GM12801 (cell line): ENCODE data around the gene PODXL2.

Source experiments
- CTCF ChIP-seq: IDR thresholded peaks from one replicate; pipeline ENCODE4 v1.5.1; 2011; ENCODE audit warnings: control low read depth; ENCODE audit not compliant: insufficient read length; ENCODE audit errors: extremely low read depth

Gene PODXL2

GRCh38 chr3:127597020-127597771 lies 31.8 kb upstream of the PODXL2 start:
- no peak for TF ChIP-seq CTCF

- TF ChIP-seq CTCF, result no peak
Observed at GRCh38 chr3:127598841-127599570, 30.0 kb upstream of the PODXL2 start.

- no peak for TF ChIP-seq CTCF
Observed at GRCh38 chr3:127600749-127601456, 28.1 kb upstream of the PODXL2 start.

GRCh38 chr3:127604035-127604434 lies 24.9 kb upstream of the PODXL2 start:
- TF ChIP-seq CTCF, result no peak

- no peak for TF ChIP-seq CTCF
Observed at GRCh38 chr3:127604546-127605165, 24.3 kb upstream of the PODXL2 start.

GRCh38 chr3:127606086-127606805 lies 22.7 kb upstream of the PODXL2 start:
- no peak for TF ChIP-seq CTCF
